HG03280 (cell line): ENCODE data around the gene PKD1L1.

ENCODE experiments used
- ATAC-seq: cut with Tn5 transposase; IDR thresholded peaks from one replicate; pipeline ENCODE4 v1.9.1; 2021; ENCODE audit warnings: mild to moderate bottlenecking, moderate library complexity; ENCODE audit not compliant: unreplicated experiment

PKD1L1 gene

DNA sequence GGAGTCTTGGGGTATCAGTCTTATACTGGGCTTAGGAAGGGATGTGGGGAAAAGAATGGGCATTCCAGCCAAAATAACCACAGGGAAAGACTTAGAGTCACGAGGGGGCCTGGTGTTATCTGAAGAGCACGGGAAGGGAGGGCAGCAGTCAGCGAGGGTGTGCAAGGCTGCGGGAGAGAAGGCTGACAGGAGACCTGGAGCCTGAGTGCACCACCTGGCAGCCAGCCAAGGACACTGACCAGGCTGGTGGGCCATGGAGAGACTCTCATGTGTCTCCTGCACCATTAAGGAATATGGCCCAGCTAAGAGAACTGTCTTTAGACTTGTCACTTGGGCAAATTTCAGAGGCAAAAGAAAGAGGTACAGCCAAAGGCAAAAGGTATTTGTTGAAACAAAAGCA is 69.6 kb downstream of the PKD1L1 start:
- ATAC-seq: no peak

DNA sequence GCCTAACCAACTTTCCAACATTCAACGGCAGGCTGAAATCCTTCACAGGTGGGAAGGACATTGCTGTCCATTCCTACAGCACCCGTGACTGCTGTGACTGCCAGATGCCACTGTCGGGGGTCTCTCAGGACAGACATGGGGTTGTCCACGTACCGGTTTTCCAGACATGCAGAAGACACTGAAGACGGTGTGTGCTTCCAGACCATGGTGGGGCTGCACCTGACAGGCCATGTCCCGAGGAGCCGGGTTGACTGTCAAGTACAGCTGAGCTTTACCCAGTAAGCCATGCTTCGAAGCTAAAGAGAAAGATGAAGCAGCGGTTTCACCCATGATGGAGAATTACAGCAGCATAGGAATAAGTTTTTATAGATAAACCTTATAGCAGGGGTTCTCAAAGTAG is 70.9 kb downstream of the PKD1L1 start:
- no peak for ATAC-seq

DNA sequence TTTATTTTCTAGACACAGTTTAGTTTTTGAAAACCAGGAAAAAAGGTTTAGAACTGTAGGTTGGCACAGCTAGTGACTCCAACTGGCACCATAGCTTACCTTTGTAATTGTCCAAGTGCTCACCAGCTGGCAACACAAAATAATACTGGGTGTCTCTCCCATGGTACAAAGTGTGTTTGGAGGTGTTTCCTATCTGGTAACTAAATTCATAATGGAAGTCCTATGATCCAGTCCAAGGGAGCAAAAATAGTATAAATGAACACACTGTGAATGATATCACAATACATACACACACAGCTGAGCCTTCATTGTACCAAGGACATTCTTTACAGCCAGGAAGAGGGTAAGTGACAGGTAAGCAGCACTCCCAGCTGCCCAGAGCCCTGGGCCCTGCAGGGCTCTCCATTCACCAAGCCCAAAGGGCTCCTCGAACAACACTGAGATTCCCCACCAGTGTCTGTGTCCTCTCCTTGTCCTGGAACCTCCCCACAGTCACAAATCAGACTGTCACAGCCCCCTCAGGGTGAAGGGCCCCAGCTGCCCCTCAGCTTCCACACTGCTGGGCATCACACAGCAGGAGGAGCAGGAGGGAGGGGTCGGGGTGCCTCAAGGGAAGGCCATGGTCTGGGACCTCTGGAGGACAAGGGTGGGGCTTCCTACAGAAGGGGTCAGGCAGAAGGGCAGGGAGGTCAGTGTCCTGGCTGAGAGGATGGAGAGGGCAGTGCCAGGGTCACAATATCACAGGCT is 72.1 kb downstream of the PKD1L1 start:
- no peak for ATAC-seq

DNA sequence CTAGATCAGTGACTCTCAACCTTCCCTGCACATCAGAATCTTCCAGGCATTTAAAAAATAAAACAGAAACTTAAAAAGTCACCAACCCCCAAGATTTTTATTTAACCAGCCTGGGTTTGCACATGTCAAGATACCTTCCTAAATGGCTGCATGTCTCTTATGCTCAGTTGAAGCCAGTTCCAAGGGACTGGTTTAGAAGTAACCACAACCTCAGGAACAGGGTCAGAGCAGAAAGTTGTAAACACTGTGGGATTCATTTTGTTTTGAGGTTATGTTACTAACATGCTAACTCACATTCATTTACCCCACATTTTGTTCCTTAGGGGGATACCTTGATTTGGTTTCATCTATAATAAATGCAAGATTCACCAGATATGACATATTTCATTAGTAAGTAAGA is 72.9 kb downstream of the PKD1L1 start:
- no peak for ATAC-seq

DNA sequence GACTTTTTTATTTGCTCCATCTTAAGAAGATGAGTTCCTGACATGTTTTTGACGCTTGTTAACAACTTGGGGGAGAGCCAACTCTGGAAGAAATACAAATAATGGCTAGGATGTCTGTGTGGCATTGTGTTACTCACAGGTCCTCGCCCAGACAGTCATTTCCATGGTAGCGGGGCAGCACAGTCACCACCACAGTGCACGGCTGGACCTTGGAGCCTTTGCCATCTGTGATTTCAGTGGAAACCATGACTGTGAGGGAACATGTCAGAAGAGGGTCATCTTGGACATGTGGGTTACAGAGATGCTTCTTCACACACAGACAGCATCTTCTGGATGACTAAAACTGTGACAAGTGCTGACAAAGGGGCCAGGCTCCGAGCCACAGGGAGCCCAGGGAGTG is 74.5 kb downstream of the PKD1L1 start:
- no peak for ATAC-seq

DNA sequence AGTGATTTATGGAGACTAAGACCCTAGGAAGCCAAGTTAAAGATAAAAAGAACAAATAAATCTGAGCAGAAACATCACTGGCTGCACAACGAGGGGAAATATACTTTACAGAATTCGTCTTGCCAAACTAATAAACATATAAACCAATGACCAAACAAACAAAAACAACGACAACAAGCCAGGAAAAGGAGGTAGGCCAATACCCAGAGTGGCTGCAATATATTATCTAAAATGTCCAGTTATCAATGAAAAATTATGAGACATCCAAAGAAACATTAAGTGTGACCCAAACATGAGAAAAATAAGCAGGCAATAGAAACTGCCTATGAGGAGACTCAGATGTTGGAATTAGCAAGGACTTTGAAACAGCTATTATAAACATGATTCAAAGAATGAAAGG is 81.0 kb downstream of the PKD1L1 start:
- ATAC-seq: no peak

DNA sequence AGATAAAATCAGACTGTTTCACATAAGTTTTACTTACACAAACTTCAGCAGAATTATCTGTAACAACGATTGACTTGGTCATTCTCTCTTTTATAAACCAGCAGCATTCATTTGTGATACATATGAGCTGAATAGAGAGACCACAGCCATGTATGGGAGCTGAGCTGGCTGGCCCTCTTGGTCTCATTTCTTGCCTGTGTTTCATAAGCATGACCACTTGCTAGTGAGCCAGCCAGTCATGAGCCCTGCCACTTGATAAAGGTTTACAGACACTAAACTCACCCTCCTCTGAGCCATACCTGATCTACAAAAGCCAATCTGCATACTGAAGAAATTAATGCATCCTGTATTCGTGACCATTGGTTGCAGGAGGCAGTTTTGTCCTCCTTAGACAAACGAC is 82.1 kb downstream of the PKD1L1 start:
- no peak for ATAC-seq

DNA sequence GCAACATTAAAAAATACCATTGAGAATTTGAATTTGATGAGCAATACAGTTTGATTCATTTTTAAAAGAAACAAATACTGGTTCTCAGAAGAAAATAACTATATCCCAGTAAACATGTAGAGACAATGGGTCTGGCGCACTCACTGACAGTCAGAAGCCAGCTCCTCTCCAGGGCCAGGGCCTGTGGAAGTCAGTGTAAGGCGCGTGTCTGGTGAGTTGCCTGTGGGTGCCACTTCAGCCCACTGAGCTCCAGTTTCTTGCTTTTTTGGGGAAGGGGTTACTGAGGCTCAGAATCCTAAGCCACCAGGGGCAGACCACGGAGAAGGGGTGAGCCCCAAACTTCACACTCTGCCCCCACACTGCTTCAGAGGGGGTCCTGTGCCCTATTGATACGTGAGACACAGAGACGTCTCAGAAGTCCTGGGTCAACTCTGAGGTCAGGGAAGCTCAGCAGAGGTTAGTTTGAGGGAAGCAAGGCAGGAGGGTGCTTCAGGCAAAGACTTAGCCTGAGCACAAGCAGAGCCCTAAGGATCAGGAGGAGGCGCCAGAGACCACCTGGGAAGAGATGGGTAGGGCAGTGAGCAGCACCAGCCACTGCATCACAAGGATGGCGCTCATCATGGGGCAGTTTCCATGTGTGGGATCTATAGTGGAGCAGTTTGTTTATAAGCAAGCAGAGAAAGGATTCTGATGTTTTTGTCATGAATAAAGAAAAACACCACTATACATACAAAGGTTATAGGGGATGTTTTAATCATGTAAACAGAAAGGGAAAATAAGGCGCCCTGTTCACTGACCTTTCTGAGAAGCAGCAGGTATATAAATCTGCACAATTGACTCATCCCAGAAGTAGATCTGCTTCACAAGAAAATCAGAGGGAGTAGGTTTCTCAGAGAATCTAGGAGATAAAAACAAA is 95.7 kb downstream of the PKD1L1 start:
- no peak for ATAC-seq

DNA sequence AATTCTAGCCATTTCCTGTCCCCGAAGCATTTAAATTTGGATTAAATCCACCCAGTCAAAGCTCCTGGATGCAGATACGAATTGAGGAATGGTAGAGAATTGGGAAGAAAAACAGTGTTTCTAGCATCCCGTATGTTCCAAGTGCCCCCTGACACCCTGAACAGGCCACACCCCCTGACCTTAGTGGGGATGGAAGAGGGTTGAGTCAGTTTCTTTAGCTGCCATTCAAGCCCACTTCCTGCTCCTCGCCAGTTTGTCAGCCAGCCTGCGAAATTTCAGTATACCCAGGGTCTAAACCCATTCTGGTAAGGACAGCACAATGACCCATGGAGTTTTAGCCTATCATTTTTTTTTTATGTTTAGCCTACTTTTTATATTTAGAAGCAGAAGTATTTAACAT is 101.1 kb downstream of the PKD1L1 start:
- ATAC-seq: no peak

DNA sequence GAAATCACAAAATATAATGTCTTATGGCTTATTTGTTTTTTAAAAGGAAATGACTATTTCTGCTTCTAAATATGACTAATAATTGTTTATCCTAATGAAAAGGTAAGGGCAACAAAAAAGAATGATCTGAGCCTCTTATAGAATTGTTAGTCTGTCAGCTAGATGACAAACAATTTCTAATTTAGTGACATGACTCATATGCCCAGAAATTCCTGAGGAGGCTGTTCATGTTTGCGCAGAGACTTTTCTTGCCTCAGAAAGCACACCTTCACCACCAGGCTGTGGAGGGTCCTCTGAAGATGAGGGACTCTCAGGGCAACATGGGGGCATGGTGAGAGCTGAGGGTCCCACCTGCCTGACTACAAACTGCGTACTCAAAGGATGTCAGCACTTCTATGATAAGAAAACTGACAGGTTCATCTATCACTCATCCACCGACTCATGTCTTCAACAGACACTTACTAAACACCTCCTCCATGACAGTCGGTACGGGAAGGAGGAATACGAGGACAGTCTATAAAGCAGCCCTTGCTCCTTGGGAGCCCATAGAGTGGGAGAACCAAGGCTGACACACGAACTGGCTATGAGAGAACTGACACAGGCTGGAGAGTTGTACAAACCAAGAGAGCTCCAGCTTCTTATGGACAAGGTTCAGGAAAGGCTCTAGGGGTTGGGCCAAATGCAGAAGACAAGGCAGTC is 102.0 kb downstream of the PKD1L1 start:
- ATAC-seq: no peak

DNA sequence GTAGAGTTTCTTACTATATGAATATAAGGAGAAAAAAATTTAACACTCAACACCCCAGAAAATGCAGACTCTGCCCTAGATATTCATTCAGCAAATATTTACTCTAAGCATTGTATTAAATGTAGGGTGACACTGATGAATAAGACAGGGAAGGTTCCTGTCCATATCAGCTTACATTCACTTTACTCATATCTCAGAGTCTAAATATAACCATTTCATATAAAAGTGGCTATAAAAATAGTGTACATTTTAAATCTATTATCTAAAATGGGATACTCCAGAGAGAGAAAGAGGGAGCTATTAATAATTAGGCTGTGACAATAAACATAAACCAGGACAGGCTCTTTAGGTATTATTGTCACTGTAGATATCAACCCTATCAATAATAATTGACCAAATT is 104.0 kb downstream of the PKD1L1 start:
- ATAC-seq: no peak

DNA sequence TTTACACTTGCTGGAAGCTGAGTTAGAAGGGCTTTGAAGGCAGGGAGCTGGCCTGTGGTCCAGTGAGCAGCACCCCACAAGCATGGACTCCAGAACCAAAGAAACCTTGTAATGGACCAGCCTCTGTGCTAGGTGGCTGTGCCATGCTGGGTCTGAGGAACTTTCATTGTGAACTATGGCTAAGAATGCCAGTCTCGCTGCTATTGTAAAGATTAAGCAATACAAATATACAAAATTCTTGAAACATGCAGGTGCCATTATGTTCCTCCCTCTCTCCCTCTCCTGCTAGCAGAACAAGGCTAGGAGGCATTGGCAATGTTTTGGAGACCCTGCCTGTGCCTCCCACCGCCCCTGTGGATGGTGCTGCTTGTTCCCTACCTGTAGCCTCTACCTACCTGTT is 105.0 kb downstream of the PKD1L1 start:
- ATAC-seq: no peak

DNA sequence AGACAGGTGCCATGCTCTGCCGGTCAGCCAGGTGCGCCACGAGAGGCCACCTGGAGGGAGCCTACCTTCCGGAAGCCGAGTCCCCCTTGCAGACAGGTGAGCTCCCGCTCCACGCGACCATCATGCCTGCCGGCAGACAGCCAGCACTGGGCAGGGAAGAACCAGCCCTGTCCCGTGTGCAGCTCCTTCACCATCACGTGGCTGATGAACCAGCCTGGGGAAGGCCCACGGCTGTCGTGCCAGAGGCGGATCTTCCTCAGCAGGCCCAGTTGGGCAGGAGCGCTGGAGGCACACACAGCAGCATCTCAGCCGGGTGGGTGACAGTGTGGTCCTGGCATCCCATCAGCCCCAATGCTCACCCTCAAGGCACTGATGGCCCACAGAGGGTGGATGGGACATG is 108.9 kb downstream of the PKD1L1 start:
- no peak for ATAC-seq

DNA sequence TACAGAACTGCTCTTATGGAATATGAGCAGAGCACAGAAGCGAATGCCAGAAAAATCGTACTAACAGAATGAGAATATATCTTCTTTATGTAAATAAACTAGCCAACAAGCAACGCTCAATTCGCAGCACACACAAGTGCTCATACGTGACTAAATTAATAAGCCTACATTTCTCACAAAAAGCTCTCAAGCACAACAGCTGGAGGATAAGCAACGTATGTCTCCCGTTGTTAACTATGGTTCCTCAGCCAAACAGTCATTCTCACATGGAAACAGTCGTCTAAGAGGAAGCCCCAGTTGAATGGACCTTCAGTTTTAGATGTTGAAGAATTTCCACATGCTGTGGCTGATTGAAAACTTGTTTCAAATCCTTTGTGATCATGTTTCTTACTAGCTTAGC is 110.4 kb downstream of the PKD1L1 start:
- no peak for ATAC-seq

DNA sequence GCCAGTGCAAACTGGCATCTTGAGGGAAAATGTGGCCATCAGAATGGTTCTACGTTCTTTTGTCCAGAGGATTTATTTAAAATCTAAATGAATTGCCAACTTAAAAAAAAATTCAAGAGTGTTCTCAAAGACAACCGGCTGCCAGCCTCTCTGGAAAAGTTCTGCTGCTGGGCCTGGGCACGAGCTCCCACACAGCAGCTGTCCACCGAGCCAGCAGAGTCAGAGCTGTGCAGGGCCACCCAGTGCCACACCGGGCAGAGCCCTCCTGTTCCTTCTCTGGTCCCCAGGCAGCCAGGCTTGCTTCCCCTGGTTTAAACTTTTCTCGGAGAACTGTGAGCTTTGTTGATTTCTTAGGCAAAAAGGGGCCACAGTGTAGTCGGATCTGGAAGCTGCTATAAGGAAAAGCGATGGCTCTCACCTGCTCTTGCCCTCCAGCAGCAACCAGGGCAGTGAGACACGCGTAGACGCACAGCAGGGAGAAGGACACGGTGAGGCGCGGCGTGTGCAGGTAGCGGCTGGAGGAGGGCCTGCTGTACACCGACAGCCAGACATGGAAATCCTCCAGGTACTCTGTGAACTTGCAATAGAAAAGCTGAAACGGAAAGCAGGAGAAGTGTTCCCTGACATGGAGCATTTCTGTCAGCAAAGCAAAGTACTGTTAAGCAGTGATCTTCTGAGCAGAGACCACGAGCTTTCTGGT is 111.6 kb downstream of the PKD1L1 start:
- ATAC-seq: no peak

DNA sequence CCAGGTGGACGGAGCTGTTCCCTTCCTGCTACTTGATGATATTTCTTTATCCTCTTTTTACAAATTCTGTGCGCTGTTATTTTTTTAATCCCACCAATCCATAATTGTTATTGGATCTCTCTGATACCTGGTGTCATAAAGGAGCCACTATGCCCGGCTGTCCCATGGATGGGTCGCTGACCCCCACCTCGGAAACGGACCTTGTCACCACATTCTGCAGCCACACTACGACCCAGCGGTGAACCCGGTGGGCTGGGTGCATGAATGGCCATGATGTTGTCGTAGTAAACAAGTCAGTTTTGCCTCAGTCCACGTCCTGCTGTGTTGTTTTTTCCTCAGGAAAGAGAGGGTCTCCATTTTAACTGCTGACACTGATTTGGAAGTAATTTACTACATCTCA is 112.2 kb downstream of the PKD1L1 start:
- ATAC-seq: no peak

DNA sequence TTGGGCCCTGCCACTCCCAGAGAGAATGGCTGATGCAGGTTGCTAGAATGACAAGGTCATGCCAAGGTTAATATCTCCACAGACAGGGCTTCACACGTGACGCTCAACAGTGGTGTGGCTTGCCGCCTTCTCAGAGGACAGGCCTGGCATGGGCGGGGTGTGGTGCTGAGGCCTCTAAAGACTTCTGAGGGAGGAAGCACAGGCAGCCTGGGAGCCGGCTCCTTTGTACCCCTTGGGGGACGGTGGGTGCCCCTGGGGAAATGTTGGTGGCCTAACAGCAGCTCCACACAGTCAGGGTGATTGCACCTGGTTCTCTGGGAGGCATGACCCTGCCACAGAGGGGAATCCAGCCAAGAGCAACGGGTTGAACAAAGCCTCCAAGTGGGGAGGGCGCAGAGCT is 115.1 kb downstream of the PKD1L1 start:
- no peak for ATAC-seq

DNA sequence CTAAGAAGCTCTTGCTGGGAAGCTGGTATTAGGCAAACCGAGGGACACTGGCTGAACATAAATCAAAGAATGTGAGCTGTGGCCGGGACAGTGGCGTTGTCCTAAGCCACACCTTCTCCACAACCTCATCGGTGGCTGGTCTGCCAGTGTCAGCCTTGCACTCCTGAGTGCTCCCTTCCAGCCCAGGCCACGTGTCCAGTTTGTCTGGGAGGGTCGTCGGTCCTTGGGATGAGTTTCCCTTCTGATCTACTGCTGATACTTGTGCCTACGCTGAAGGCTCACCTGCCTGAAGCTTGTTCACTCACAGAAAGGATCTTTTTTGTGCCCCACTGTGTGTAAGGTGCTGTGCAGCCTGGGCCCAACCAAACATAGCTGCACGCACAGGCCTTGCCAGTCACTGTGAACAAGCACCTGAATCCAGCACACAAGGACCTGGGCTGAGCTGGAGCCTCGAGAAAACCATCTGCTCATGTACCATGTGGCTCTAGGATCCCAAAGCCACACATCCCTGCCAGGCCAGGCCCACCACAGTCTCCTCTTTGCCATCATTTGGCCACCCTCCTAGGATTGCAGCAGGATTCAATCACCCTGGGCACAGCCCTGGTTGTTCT is 116.1 kb downstream of the PKD1L1 start:
- no peak for ATAC-seq

DNA sequence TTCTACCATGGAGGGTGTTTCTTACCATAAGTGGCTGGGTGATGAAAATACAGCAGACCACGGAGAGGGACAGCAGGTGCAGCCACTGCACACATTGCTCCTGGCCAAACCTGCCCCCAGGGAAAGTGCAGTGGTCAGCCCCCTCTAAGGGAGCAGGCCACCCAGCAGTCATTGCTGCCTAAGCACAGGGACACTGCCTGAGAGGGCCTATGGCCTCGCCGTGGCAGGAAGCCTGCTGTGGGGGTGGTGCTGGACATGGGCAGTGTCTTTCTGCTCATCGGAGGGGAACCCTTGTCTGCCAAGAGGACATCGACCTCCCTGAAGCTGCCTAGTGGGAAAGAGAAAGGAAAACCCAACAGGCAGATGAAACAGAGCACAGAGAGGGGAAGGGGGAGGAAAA is 118.3 kb downstream of the PKD1L1 start:
- ATAC-seq: no peak

DNA sequence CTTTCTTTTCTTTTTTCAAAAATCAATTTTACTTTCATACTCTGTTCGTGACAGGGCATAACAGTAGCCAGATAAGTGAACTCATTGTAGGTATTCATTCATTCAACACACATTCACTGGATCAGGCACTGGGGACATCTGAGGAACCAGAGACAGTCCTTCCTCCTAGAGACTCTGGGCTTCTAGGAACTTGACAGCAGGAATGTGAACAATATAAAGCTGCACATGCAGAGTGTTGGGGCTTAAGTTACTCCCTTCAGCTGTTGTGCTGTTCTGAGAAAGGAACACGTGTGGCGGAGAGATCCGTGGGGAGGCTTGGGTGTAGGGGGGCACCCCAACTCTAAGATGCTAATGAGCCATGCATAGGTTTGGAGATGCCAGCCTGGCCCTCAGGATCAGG is 120.4 kb downstream of the PKD1L1 start:
- ATAC-seq: no peak

DNA sequence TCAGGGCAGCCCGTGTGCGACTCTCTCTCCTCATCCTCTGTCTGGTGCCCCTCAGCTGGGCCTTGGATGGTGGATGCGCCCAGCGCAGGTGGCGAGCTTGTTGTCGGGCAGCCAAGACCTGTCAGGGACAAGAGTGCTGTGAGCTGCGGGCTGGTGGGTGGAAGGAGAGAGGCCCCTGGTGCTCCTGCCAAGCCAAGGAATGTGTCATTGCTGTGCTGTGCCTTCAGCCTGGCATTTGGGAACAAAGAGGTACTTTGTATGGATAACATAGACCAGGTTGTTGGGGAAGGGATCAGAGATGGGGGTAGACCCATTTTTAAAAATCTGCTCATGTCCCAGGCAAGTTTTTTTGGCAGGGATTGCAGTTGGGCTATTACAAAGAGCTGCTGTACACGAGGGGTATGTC is 120.9 kb downstream of the PKD1L1 start:
- ATAC-seq: no peak
